Measurements from ENCODE around the gene RABL3. TPM values are rescaled to one million over a fixed set of nuclear protein-coding genes. Genes with fewer than 3 reads are reported as not detected.
A peak's percentile ranks its signal among the peaks of the same experiment; 100 is the strongest.

Gene RABL3
- total and polyA plus RNA-seq, 2 of the 13 experiments (the other 11 are each of a cell fraction or from before 2014, with no cell fraction given), result 4.8 to 31.9 TPM

GRCh38 chr3:120742849-120743365 lies 591 bp upstream of the RABL3 start (continued):
- peak; percentile 56 for TF ChIP-seq ZNF687 (CRISPR knock-in tag; IDR thresholded peaks at IDR 0.05)
- no peak for TF ChIP-seq ZNF251 (CRISPR knock-in tag; IDR thresholded peaks at IDR 0.05)
- no peak for TF ChIP-seq MTF2 (CRISPR knock-in tag; IDR thresholded peaks at IDR 0.05; ENCODE audit: borderline replicate concordance)
- no peak for TF ChIP-seq TAF1 (CRISPR knock-in tag; IDR thresholded peaks at IDR 0.05)
- no peak for TF ChIP-seq ZNF260 (CRISPR knock-in tag; IDR thresholded peaks at IDR 0.05; ENCODE audit: borderline replicate concordance, low read depth)
- TF ChIP-seq SIN3B (IDR thresholded peaks at IDR 0.05; ENCODE audit: low read length), result no peak
- TF ChIP-seq NCOA1 (CRISPR knock-in tag; IDR thresholded peaks at IDR 0.05), result no peak
- TF ChIP-seq HOXA7 (CRISPR knock-in tag; IDR thresholded peaks at IDR 0.05), result no peak
- TF ChIP-seq HMGA1 (CRISPR knock-in tag; conservative IDR thresholded peaks at IDR 0.05), result no peak
- 0 out of 2 replicates have a peak, but pooled peaks have one; percentile 39 for TF ChIP-seq ZNF350 (CRISPR knock-in tag; IDR thresholded peaks at IDR 0.05; ENCODE audit: borderline replicate concordance, low read depth)
- no peak for TF ChIP-seq SOX6 (IDR thresholded peaks at IDR 0.05)
- no peak for TF ChIP-seq SOX6 (CRISPR knock-in tag; IDR thresholded peaks at IDR 0.05)
- TF ChIP-seq BCL3 (CRISPR knock-in tag; IDR thresholded peaks at IDR 0.05), result no peak
- TF ChIP-seq, protein P1, sequence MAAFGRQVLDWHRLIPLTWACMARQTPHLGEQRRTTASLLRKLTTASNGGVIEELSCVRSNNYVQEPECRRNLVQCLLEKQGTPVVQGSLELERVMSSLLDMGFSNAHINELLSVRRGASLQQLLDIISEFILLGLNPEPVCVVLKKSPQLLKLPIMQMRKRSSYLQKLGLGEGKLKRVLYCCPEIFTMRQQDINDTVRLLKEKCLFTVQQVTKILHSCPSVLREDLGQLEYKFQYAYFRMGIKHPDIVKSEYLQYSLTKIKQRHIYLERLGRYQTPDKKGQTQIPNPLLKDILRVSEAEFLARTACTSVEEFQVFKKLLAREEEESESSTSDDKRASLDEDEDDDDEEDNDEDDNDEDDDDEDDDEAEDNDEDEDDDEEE (CRISPR knock-in tag; IDR thresholded peaks at IDR 0.05), result no peak
- TF ChIP-seq ZNF775 (CRISPR knock-in tag; IDR thresholded peaks at IDR 0.05; ENCODE audit: borderline replicate concordance), result no peak
- TF ChIP-seq, protein P2, sequence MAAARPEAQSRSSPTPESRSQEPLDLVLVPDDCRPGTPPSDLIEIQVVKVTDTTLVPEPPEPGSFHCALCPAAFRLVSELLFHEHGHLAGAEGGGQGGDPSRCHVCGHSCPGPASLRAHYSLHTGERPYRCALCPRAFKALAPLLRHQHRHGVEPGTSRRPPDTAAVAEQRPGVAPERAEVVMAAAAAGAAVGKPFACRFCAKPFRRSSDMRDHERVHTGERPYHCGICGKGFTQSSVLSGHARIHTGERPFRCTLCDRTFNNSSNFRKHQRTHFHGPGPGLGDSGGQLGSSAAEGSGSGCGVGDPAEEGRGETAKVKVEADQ (CRISPR knock-in tag; IDR thresholded peaks at IDR 0.05; ENCODE audit: borderline replicate concordance), result no peak
- TF ChIP-seq TMF1 (CRISPR knock-in tag; IDR thresholded peaks at IDR 0.05; ENCODE audit: low read depth), result no peak
- 0 out of 2 replicates have a peak, but pooled peaks have one; percentile 46 for TF ChIP-seq ZNF724P (CRISPR knock-in tag; IDR thresholded peaks at IDR 0.05; ENCODE audit: borderline replicate concordance)
- TF ChIP-seq, protein P3, sequence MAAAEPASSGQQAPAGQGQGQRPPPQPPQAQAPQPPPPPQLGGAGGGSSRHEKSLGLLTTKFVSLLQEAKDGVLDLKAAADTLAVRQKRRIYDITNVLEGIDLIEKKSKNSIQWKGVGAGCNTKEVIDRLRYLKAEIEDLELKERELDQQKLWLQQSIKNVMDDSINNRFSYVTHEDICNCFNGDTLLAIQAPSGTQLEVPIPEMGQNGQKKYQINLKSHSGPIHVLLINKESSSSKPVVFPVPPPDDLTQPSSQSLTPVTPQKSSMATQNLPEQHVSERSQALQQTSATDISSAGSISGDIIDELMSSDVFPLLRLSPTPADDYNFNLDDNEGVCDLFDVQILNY (CRISPR knock-in tag; conservative IDR thresholded peaks at IDR 0.05), result no peak
- TF ChIP-seq ZNF354B (CRISPR knock-in tag; IDR thresholded peaks at IDR 0.05), result no peak
- no peak for TF ChIP-seq SOX13 (IDR thresholded peaks at IDR 0.05)
- TF ChIP-seq SOX13 (CRISPR knock-in tag; conservative IDR thresholded peaks at IDR 0.05 in 1 of 2, IDR thresholded peaks at IDR 0.05 in 1 of 2), result no peak

Data from HepG2 (cell line).